Skeletal muscle satellite cell (primary cell): ENCODE results near the gene EHD1.

Experiments used
- H3K27me3 ChIP-seq: 2 replicates; pipeline ENCODE4 v1.7.0; 2013; ENCODE audit warnings: low read length; ENCODE audit not compliant: control insufficient read depth, insufficient read depth
- H3K36me3 ChIP-seq: 2 replicates; pipeline ENCODE4 v1.7.0; 2013; ENCODE audit warnings: mild to moderate bottlenecking, control low read depth, low read length; ENCODE audit not compliant: insufficient read depth
- H3K4me1 ChIP-seq: 2 replicates; pipeline ENCODE4 v1.7.0; 2013; ENCODE audit warnings: low read length; ENCODE audit not compliant: control insufficient read depth, insufficient read depth
- H3K4me2 ChIP-seq: 2 replicates; pipeline ENCODE4 v1.7.0; 2013; ENCODE audit warnings: mild to moderate bottlenecking, low read length
- H3K4me3 ChIP-seq: 2 replicates; pipeline ENCODE4 v1.7.0; 2013; ENCODE audit warnings: low read length
- H3K9ac ChIP-seq: 2 replicates; pipeline ENCODE4 v1.7.0; 2013; ENCODE audit warnings: mild to moderate bottlenecking, low read depth, low read length, moderate library complexity
- H3K9me3 ChIP-seq: replicated peaks from 2 replicates; pipeline ENCODE4 v1.7.0; 2013; ENCODE audit warnings: mild to moderate bottlenecking, control low read depth, low read length

The EHD1 gene

GRCh38 chr11:64887757-64888405, 9.5 kb upstream of the EHD1 start:
- peak overlapping the region; percentile 57 for H3K4me3 ChIP-seq
- H3K4me2 ChIP-seq, result peak overlapping the region; percentile 82
- H3K4me1 ChIP-seq, result peaks cover 18% of the 10 kb centered on the region
- no peaks in the 10 kb centered on the region for H3K27me3 ChIP-seq
- H3K9me3 ChIP-seq, result no peaks in the 10 kb centered on the region
- H3K36me3 ChIP-seq, result no peaks in the 10 kb centered on the region
- peak overlapping the region; percentile 56 for H3K9ac ChIP-seq

- no peaks in the 10 kb centered on the region for H3K36me3 ChIP-seq
- peak overlapping the region; percentile 56 for H3K9ac ChIP-seq
- H3K4me1 ChIP-seq, result peaks cover 18% of the 10 kb centered on the region
- H3K4me3 ChIP-seq, result no peak overlapping the region
- H3K27me3 ChIP-seq, result no peaks in the 10 kb centered on the region
- no peaks in the 10 kb centered on the region for H3K9me3 ChIP-seq
- H3K4me2 ChIP-seq, result no peak overlapping the region
Measured at GRCh38 chr11:64887234-64887756, 8.9 kb upstream of the EHD1 start.

GRCh38 chr11:64885367-64886286, 7.2 kb upstream of the EHD1 start:
- no peaks in the 10 kb centered on the region for H3K27me3 ChIP-seq
- H3K9me3 ChIP-seq, result no peaks in the 10 kb centered on the region
- H3K9ac ChIP-seq, result no peak overlapping the region
- peak overlapping the region; percentile 14 for H3K4me2 ChIP-seq
- H3K36me3 ChIP-seq, result no peaks in the 10 kb centered on the region
- H3K4me3 ChIP-seq, result no peak overlapping the region
- H3K4me1 ChIP-seq, result peaks cover 18% of the 10 kb centered on the region

- H3K9ac ChIP-seq, result no peak overlapping the region
Measured at GRCh38 chr11:64884019-64884418, 5.6 kb upstream of the EHD1 start.

GRCh38 chr11:64883575-64883974, 5.2 kb upstream of the EHD1 start:
- no peaks in the 10 kb centered on the region for H3K27me3 ChIP-seq
- peaks cover 23% of the 10 kb centered on the region for H3K4me1 ChIP-seq
- H3K36me3 ChIP-seq, result no peaks in the 10 kb centered on the region
- no peak overlapping the region for H3K4me3 ChIP-seq
- H3K9me3 ChIP-seq, result no peaks in the 10 kb centered on the region
- H3K4me2 ChIP-seq, result no peak overlapping the region
- no peak overlapping the region for H3K9ac ChIP-seq

More at GRCh38 chr11:64884019-64884418, 5.6 kb upstream of the EHD1 start:
- Histone ChIP-seq H3K4me3 (no peak overlapping the region), H3K4me2 (no peak overlapping the region), H3K36me3 (no peaks in the 10 kb centered on the region), H3K27me3 (no peaks in the 10 kb centered on the region), H3K9me3 (no peaks in the 10 kb centered on the region), H3K4me1 (peaks cover 22% of the 10 kb centered on the region)

GRCh38 chr11:64882243-64882642, 3.8 kb upstream of the EHD1 start:
- Histone ChIP-seq H3K4me3 (no peak overlapping the region), H3K27me3 (no peaks in the 10 kb centered on the region)

GRCh38 chr11:64881476-64881875, 3.1 kb upstream of the EHD1 start:
- no peak overlapping the region for H3K4me2 ChIP-seq
- no peaks in the 10 kb centered on the region for H3K36me3 ChIP-seq
- H3K9ac ChIP-seq, result no peak overlapping the region
- H3K27me3 ChIP-seq, result no peaks in the 10 kb centered on the region
- H3K9me3 ChIP-seq, result no peaks in the 10 kb centered on the region
- no peak overlapping the region for H3K4me3 ChIP-seq
- H3K4me1 ChIP-seq, result peaks cover 24% of the 10 kb centered on the region

More at GRCh38 chr11:64882243-64882642, 3.8 kb upstream of the EHD1 start:
- H3K4me1 ChIP-seq, result peaks cover 18% of the 10 kb centered on the region
- no peaks in the 10 kb centered on the region for H3K36me3 ChIP-seq
- H3K4me2 ChIP-seq, result no peak overlapping the region
- no peak overlapping the region for H3K9ac ChIP-seq
- H3K9me3 ChIP-seq, result no peaks in the 10 kb centered on the region

- Histone ChIP-seq H3K4me1 (peaks cover 26% of the 10 kb centered on the region), H3K27me3 (no peaks in the 10 kb centered on the region), H3K9me3 (no peaks in the 10 kb centered on the region), H3K9ac (no peak overlapping the region), H3K4me2 (no peak overlapping the region), H3K36me3 (no peaks in the 10 kb centered on the region), H3K4me3 (no peak overlapping the region)
Measured at GRCh38 chr11:64880240-64881001, 2.0 kb upstream of the EHD1 start.

- Histone ChIP-seq H3K9me3 (no peaks in the 10 kb centered on the region), H3K9ac (peak overlapping the region; percentile 88), H3K36me3 (no peaks in the 10 kb centered on the region), H3K4me2 (peak overlapping the region; percentile 96), H3K4me3 (peak overlapping the region; percentile 83), H3K4me1 (peaks cover 33% of the 10 kb centered on the region), H3K27me3 (no peaks in the 10 kb centered on the region)
Measured at GRCh38 chr11:64879244-64879900, 951 bp upstream of the EHD1 start.

- Histone ChIP-seq H3K9me3 (no peaks in the 10 kb centered on the region), H3K4me2 (peak overlapping the region; percentile 94), H3K4me1 (peaks cover 35% of the 10 kb centered on the region), H3K27me3 (no peaks in the 10 kb centered on the region), H3K36me3 (peaks cover 4% of the 10 kb centered on the region), H3K4me3 (peak overlapping the region; percentile 100), H3K9ac (peak overlapping the region; percentile 96)
Measured at GRCh38 chr11:64878223-64878493, 263 bp downstream of the EHD1 start.
